NT2/D1 (cell line): ENCODE measurements around the gene FGD4.
"Not testable (repeated sequence)": the region's sequence is repeated elsewhere in the genome, so short reads cannot be mapped to it uniquely, and the experiment has no call there.

Experiments used
- DNase-seq: peaks from one replicate; pipeline ENCODE4 v3.0.0-alpha.2; 2011; ENCODE audit warnings: low read depth, low spot score
- H3K27me3 ChIP-seq: 2 replicates; pipeline ENCODE4 v1.6.0; 2011; ENCODE audit warnings: mild to moderate bottlenecking; ENCODE audit not compliant: insufficient read length, insufficient read depth
- H3K36me3 ChIP-seq: 2 replicates; pipeline ENCODE4 v1.6.1; 2011; ENCODE audit warnings: mild to moderate bottlenecking, low read length, mixed read lengths; ENCODE audit not compliant: insufficient read depth, insufficient read length
- H3K4me1 ChIP-seq: 2 replicates; pipeline ENCODE4 v1.5.1; 2011; ENCODE audit not compliant: insufficient read depth, insufficient read length
- H3K4me3 ChIP-seq: 2 replicates; pipeline ENCODE4 v1.5.1; 2011; ENCODE audit warnings: low read depth; ENCODE audit not compliant: insufficient read length
- H3K9ac ChIP-seq: 2 replicates; pipeline ENCODE4 v1.6.0; 2011; ENCODE audit warnings: low read depth; ENCODE audit not compliant: insufficient read length
- H3K9me3 ChIP-seq: 2 replicates; pipeline ENCODE4 v1.5.1; 2011; ENCODE audit warnings: mild to moderate bottlenecking, low read length; ENCODE audit not compliant: insufficient read depth
- SUZ12 ChIP-seq: IDR thresholded peaks from 2 replicates; pipeline ENCODE4 v1.6.1; 2011; ENCODE audit not compliant: insufficient read length, insufficient read depth; ENCODE audit errors: extremely low read depth
- YY1 ChIP-seq: IDR thresholded peaks from 2 replicates; pipeline ENCODE4 v1.6.1; 2011; ENCODE audit not compliant: insufficient read length, insufficient read depth
- ZNF274 ChIP-seq: IDR thresholded peaks from 2 replicates; pipeline ENCODE4 v1.6.1; 2011; ENCODE audit warnings: mild to moderate bottlenecking, low read depth, low read length

FGD4 gene

GRCh38 chr12:32504591-32504990 lies 105.2 kb downstream of the FGD4 start:
- H3K4me1 ChIP-seq: peaks cover 3% of the 10 kb centered on the region
- H3K9ac ChIP-seq: no peak overlapping the region
- H3K27me3 ChIP-seq: no peaks in the 10 kb centered on the region
- TF ChIP-seq SUZ12: no peak
- TF ChIP-seq YY1: no peak
- no peak for DNase-seq
- no peak overlapping the region for H3K4me3 ChIP-seq
- no peaks in the 10 kb centered on the region for H3K9me3 ChIP-seq
- H3K36me3 ChIP-seq: no peaks in the 10 kb centered on the region

DNA sequence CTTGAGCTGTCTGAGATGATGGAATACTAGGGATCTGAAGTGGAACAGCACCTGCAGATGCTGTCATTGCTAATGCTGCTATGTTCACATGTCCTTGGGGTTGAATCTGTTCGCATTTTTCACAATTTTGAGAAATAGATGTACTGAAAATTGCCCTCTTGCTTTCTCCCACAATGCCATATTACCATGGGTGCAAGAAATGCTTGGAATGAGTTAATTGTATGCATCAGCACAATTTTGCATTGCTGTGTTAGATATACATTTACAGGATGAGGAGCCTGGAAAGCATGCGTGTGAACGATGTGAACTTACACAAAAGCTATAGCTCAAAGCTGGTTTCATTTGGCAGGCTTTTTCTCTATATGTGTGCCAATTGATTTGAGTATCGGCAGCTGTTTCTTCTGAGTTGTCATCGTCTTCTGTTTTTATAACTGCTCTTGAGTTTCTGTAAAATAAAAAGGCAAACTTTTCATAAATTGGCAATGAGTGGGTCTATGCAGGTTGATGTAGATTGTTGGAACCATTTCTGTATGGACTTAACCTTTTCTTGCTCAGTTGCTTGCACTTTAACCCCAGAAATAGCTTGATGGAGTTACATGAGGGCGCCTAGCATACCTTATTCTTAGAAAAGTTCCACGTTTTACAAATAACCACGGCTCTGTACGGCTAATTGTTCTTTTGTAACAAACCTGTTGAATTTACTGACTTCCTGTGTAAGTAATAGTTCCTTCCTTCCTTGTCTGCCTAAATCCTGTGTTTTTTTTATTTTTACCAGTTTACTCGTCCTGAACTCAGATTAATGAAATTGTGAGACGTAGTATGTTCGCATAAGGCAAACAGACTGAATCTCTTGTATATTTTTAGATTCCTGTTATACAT lies 105.9 kb downstream of the FGD4 start:
- Histone ChIP-seq H3K4me1 (peaks cover 3% of the 10 kb centered on the region), H3K36me3 (no peaks in the 10 kb centered on the region), H3K4me3 (no peak overlapping the region), H3K27me3 (no peaks in the 10 kb centered on the region), H3K9ac (no peak overlapping the region), H3K9me3 (no peaks in the 10 kb centered on the region)
- DNase-seq: no peak
- no peak for TF ChIP-seq SUZ12
- TF ChIP-seq YY1: no peak
- TF ChIP-seq ZNF274: no peak

DNA sequence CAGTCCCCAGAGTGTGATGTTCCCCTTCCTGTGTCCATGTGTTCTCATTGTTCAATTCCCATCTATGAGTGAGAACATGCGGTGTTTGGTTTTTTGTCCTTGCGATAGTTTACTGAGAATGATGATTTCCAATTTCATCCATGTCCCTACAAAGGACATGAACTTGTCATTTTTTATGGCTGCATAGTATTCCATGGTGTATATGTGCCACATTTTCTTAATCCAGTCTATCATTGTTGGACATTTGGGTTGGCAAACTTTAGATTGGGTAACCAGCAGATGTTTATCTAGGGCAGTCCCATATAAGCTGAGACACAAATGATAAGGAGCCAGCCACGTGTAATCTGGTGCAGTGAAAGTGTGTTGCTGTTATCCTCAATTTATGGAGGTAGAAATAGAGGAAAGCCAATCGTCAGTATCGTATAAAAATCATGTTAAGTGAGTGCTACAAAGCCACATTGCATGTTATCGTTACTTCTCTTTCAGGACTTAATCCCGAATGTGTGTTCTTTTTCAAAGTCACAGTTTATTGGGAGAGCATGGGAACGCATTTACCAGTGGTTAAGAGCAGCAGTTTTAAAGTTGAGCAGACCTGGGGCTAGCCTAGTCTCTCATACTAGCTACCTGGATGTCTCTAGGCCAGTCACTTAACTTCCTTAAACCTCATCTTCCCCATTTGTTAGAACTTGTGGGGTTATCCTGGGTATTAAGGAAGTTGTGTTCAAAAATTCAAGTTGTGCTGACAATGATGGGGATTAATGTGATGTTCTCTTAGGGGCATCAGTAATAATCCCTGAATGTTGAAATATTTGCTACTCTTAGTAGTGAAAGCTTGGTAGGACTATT lies 108.0 kb downstream of the FGD4 start:
- not testable (repeated sequence) for H3K27me3 ChIP-seq, H3K4me1 ChIP-seq, H3K9ac ChIP-seq, H3K4me3 ChIP-seq, H3K9me3 ChIP-seq, DNase-seq, H3K36me3 ChIP-seq

DNA sequence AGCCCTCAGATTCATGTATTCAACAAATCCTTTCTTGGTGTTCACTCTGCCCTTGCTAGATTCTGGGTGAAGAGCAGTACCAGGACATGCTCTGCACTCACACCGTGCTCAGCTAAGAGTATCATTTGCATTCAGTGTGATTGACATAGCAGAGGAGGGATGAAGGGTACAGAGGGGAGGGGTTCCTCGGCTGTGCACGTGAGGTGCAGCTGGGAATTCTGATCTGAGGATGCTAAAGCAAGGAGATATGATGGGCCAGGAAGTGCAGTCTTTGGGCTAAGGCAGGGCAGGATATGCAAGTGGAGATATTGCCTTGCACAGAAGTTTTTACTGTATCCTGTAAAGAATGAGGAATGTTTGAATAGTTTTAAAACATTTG lies 108.6 kb downstream of the FGD4 start:
- H3K27me3 ChIP-seq: no peaks in the 10 kb centered on the region
- H3K36me3 ChIP-seq: no peaks in the 10 kb centered on the region
- H3K4me3 ChIP-seq: no peak overlapping the region
- no peaks in the 10 kb centered on the region for H3K4me1 ChIP-seq
- no peak for TF ChIP-seq SUZ12
- no peak for TF ChIP-seq ZNF274
- TF ChIP-seq YY1: no peak
- DNase-seq: no peak
- no peak overlapping the region for H3K9ac ChIP-seq
- H3K9me3 ChIP-seq: no peaks in the 10 kb centered on the region

GRCh38 chr12:32508626-32509025 lies 109.3 kb downstream of the FGD4 start:
- Histone ChIP-seq H3K4me3 (no peak overlapping the region), H3K9me3 (no peaks in the 10 kb centered on the region), H3K9ac (no peak overlapping the region), H3K4me1 (no peaks in the 10 kb centered on the region), H3K36me3 (no peaks in the 10 kb centered on the region), H3K27me3 (no peaks in the 10 kb centered on the region)
- TF ChIP-seq SUZ12 (no peak), ZNF274 (no peak), YY1 (no peak)
- no peak for DNase-seq

- Histone ChIP-seq H3K36me3 (no peaks in the 10 kb centered on the region), H3K27me3 (no peaks in the 10 kb centered on the region), H3K4me3 (no peak overlapping the region), H3K9me3 (no peaks in the 10 kb centered on the region), H3K4me1 (no peaks in the 10 kb centered on the region), H3K9ac (no peak overlapping the region)
- TF ChIP-seq SUZ12: no peak
- no peak for TF ChIP-seq ZNF274
- no peak for TF ChIP-seq YY1
- DNase-seq: no peak
Observed at GRCh38 chr12:32509328-32510091, 110.2 kb downstream of the FGD4 start.

DNA sequence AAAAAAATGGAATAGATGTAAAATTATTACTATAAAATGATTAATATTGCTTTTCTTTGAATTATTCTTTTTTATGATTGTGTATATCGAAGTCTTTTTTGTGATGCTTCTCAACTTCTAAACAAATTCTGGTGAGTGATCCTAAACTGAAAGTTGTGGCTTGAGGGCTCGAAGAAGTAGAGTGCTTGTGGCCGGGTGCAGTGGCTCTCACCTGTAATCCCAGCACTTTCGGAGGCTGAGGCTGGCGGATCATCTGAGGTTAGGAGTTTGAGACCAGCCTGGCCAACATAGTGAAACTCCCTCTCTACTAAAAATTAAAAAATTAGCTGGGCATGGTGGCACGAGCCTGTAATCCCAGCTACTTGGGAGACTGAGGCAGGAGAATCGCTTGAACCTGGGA lies 112.6 kb downstream of the FGD4 start:
- not testable (repeated sequence) for DNase-seq, H3K4me1 ChIP-seq, H3K9me3 ChIP-seq

More for the DNA sequence above, 112.6 kb downstream of the FGD4 start:
- H3K27me3 ChIP-seq, H3K4me3 ChIP-seq, H3K36me3 ChIP-seq, H3K9ac ChIP-seq: not testable (repeated sequence)
